Panc1 (cell line): Measurements from ENCODE around the gene TNFRSF18. TPM values are rescaled to one million over a fixed set of nuclear protein-coding genes. Genes with fewer than 3 reads are reported as not detected.

Source experiments
- ATAC-seq: fragments of 200-7000 bp; cut with Tn5 transposase; 2 replicates; pipeline ENCODE4 v1.9.1; 2020; ENCODE audit warnings: mild to moderate bottlenecking, moderate library complexity
- BruUV-seq: library from RNA; stranded (reverse); fragments of 400-500 nt; replicated peaks from 2 replicates; lab custom pipeline; 2021; lab: Mats Ljungman, UMichigan
- CTCF ChIA-PET: fragments of 300-600 bp; sonication (Branson Sonifier 250); formaldehyde crosslinking; loops from one replicate; lab custom pipeline; 2022; ENCODE audit warnings: antibody characterized with exemption; lab: Charles Lee
- POLR2A ChIA-PET: fragments of 300-600 bp; sonication (Branson Sonifier 250); formaldehyde crosslinking; loops from one replicate; lab custom pipeline; 2022; ENCODE audit warnings: antibody characterized with exemption; lab: Charles Lee
- DNase-seq: peaks from one replicate; pipeline ENCODE4 v3.0.0-alpha.2; 2010; ENCODE audit warnings: low read depth, low spot score
- H3K27ac ChIP-seq: 2 replicates; pipeline ENCODE4 v1.5.1; 2011; ENCODE audit warnings: mild to moderate bottlenecking, low read length, inconsistent platforms
- H3K27me3 ChIP-seq: fragments of 200-500 bp; sonication (Bioruptor generic); 2 replicates; pipeline ENCODE4 v1.6.0; 2014; ENCODE audit warnings: low read length, inconsistent platforms; ENCODE audit not compliant: control insufficient read depth, insufficient read depth
- H3K36me3 ChIP-seq: fragments of 200-500 bp; sonication (Bioruptor generic); 2 replicates; pipeline ENCODE4 v1.5.1; 2014; ENCODE audit warnings: inconsistent platforms, mild to moderate bottlenecking, low read length, moderate library complexity; ENCODE audit not compliant: control insufficient read depth, insufficient read depth
- H3K4me1 ChIP-seq: 2 replicates; pipeline ENCODE4 v1.5.1; 2011; ENCODE audit warnings: inconsistent platforms, mild to moderate bottlenecking, low read length, moderate library complexity; ENCODE audit not compliant: control insufficient read depth, insufficient read depth
- H3K4me3 ChIP-seq, 2 experiments: 2 replicates each; pipeline ENCODE4 v1.5.1; 2011 to 2012; ENCODE audit warnings: low read depth in 2 of 2, low read length in 2 of 2, mild to moderate bottlenecking in 2 of 2, inconsistent platforms in 1 of 2, moderate library complexity in 1 of 2
- H3K9me3 ChIP-seq: fragments of 200-500 bp; sonication (Bioruptor generic); 2 replicates; pipeline ENCODE4 v1.5.1; 2014; ENCODE audit warnings: low read depth, mild to moderate bottlenecking, inconsistent platforms, low read length, moderate library complexity; ENCODE audit not compliant: control insufficient read depth, insufficient read depth
- POLR2AphosphoS5 ChIP-seq: IDR thresholded peaks from 2 replicates; pipeline ENCODE4 v1.6.1; 2012; ENCODE audit warnings: mild to moderate bottlenecking, low read depth, low read length, moderate library complexity
- SIN3A ChIP-seq: IDR thresholded peaks from 2 replicates; pipeline ENCODE4 v1.6.1; 2012; ENCODE audit warnings: low read depth, mild to moderate bottlenecking, low read length, moderate library complexity, borderline replicate concordance; ENCODE audit not compliant: insufficient read depth
- TCF7L2 ChIP-seq: IDR thresholded peaks from 2 replicates; pipeline ENCODE4 v1.6.1; 2011; ENCODE audit warnings: mild to moderate bottlenecking, low read depth, low read length, inconsistent platforms
- in situ Hi-C: cut with HindIII; loops from 2 replicates; pipeline ENCODE4 v1.10.0; 2016; ENCODE audit warnings: low sequenced_read_pairs, low pct_unique_long_range_greater_than_20kb
- intact Hi-C: fragments of 100-400 bp; cut with micrococcal nuclease; formaldehyde crosslinking; loops from one replicate; pipeline ENCODE4 v1.10.0; 2022; ENCODE audit not compliant: unreplicated experiment
- total RNA-seq: library from RNA; stranded (reverse); gene quantifications from one replicate; pipeline ENCODE4 v1.2.1, GENCODE V29; 2021; ENCODE audit not compliant: unreplicated experiment
- TF ChIP-seq, protein P1 (sequence below), 2 experiments: IDR thresholded peaks; 2 replicates each; pipeline ENCODE4 v1.6.1; 2011 to 2012; ENCODE audit warnings: low read depth in 2 of 2, control low read depth in 1 of 2, low read length in 1 of 2, mild to moderate bottlenecking in 1 of 2, moderate library complexity in 1 of 2; ENCODE audit not compliant: insufficient read depth in 1 of 2
- TF ChIP-seq, protein P2 (sequence below): fragments of 450-650 bp; IDR thresholded peaks from 2 replicates; pipeline ENCODE4 v1.5.1; 2017; ENCODE audit warnings: mild to moderate bottlenecking

Gene TNFRSF18
- total RNA-seq, 1 experiment from 2014 or later = 4.3 TPM

DNA sequence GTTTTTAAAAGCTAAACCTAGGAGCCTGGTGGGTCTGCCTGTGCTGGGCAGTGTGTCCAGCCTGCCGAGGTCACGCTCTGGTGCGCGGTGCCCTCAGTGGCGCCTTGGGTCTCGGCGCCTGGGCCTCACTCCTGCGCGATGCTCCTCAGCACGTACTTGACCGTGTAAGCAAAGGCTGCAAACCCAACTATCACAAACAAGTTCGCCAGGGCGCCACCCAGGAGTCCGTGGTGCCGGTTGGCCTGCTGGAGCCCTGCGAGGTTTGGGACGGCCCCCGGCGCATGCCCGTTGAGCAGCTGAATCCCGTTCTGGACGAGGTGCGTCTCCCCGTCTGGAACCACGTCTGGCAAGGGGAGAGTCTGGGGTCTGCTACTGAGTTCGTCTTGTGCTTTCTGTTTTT lies 48.7 kb upstream of the TNFRSF18 start:
- ATAC-seq (no peak), DNase-seq (no peak)
- ChIA-PET POLR2A (no interaction called here), CTCF (no interaction called here)
- no peak overlapping the region for H3K4me3 ChIP-seq
- TSS peak; percentile 64 for BruUV-seq
- no peaks in the 10 kb centered on the region for H3K36me3 ChIP-seq
- no peak overlapping the region for H3K27ac ChIP-seq
- H3K27me3 ChIP-seq = no peaks in the 10 kb centered on the region
- H3K9me3 ChIP-seq = no peaks in the 10 kb centered on the region
- in situ Hi-C loops (no loop called here), intact Hi-C loops (no loop called here)
- no peak for TF ChIP-seq POLR2AphosphoS5
- TF ChIP-seq TCF7L2 = no peak
- TF ChIP-seq, protein P1, sequence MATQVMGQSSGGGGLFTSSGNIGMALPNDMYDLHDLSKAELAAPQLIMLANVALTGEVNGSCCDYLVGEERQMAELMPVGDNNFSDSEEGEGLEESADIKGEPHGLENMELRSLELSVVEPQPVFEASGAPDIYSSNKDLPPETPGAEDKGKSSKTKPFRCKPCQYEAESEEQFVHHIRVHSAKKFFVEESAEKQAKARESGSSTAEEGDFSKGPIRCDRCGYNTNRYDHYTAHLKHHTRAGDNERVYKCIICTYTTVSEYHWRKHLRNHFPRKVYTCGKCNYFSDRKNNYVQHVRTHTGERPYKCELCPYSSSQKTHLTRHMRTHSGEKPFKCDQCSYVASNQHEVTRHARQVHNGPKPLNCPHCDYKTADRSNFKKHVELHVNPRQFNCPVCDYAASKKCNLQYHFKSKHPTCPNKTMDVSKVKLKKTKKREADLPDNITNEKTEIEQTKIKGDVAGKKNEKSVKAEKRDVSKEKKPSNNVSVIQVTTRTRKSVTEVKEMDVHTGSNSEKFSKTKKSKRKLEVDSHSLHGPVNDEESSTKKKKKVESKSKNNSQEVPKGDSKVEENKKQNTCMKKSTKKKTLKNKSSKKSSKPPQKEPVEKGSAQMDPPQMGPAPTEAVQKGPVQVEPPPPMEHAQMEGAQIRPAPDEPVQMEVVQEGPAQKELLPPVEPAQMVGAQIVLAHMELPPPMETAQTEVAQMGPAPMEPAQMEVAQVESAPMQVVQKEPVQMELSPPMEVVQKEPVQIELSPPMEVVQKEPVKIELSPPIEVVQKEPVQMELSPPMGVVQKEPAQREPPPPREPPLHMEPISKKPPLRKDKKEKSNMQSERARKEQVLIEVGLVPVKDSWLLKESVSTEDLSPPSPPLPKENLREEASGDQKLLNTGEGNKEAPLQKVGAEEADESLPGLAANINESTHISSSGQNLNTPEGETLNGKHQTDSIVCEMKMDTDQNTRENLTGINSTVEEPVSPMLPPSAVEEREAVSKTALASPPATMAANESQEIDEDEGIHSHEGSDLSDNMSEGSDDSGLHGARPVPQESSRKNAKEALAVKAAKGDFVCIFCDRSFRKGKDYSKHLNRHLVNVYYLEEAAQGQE (IDR thresholded peaks at IDR 0.05; ENCODE audit: insufficient read depth in 1 of 2, low read depth in 2 of 2, low read length in 1 of 2) = no peak
- TF ChIP-seq, protein P2, sequence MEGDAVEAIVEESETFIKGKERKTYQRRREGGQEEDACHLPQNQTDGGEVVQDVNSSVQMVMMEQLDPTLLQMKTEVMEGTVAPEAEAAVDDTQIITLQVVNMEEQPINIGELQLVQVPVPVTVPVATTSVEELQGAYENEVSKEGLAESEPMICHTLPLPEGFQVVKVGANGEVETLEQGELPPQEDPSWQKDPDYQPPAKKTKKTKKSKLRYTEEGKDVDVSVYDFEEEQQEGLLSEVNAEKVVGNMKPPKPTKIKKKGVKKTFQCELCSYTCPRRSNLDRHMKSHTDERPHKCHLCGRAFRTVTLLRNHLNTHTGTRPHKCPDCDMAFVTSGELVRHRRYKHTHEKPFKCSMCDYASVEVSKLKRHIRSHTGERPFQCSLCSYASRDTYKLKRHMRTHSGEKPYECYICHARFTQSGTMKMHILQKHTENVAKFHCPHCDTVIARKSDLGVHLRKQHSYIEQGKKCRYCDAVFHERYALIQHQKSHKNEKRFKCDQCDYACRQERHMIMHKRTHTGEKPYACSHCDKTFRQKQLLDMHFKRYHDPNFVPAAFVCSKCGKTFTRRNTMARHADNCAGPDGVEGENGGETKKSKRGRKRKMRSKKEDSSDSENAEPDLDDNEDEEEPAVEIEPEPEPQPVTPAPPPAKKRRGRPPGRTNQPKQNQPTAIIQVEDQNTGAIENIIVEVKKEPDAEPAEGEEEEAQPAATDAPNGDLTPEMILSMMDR = no peak
- TF ChIP-seq SIN3A = no peak
- H3K4me1 ChIP-seq = 0 out of 2 replicates have a peak, but pooled peaks cover 4% of the 10 kb centered on the region

- CTCF ChIA-PET = no interaction called here
- Histone ChIP-seq H3K36me3 (no peaks in the 10 kb centered on the region), H3K4me3 (no peak overlapping the region), H3K4me1 (0 out of 2 replicates have a peak, but pooled peaks cover 4% of the 10 kb centered on the region), H3K9me3 (no peaks in the 10 kb centered on the region), H3K27me3 (no peaks in the 10 kb centered on the region), H3K27ac (no peak overlapping the region)
- intact Hi-C loops (loop anchor here (5.0 kb wide), 1 partner anchor 132 kb away; no protein-coding TSS in a partner anchor), in situ Hi-C loops (no loop called here)
- POLR2A ChIA-PET = no interaction called here
- TF ChIP-seq, protein P2 = no peak
- TF ChIP-seq POLR2AphosphoS5 (no peak), TCF7L2 (no peak)
- no peak for ATAC-seq
- no TSS peak for BruUV-seq
- no peak for DNase-seq
Measured at GRCh38 chr1:1254667-1254998, 48.2 kb upstream of the TNFRSF18 start.
